ENCODE measurements around the gene SGPL1.
"Not testable (repeated sequence)": the region's sequence is repeated elsewhere in the genome, so short reads cannot be mapped to it uniquely, and the experiment has no call there.

Gene SGPL1

GRCh38 chr10:70908406-70909296, 92.9 kb downstream of the SGPL1 start:
- no peak for DNase-seq

- no peak for DNase-seq
These were observed 93.7 kb downstream of the SGPL1 start for GRCh38 chr10:70909326-70909935.

GRCh38 chr10:70910486-70911341, 95.0 kb downstream of the SGPL1 start:
- no peak for DNase-seq

GRCh38 chr10:70911386-70911785, 95.6 kb downstream of the SGPL1 start:
- DNase-seq: no peak

- no peak for DNase-seq
These were observed 96.8 kb downstream of the SGPL1 start for GRCh38 chr10:70912556-70912955.

- no peak for DNase-seq
These were observed 97.6 kb downstream of the SGPL1 start for GRCh38 chr10:70913191-70913892.

- DNase-seq: no peak
These were observed 98.1 kb downstream of the SGPL1 start for GRCh38 chr10:70913893-70914240.

GRCh38 chr10:70914316-70914864, 98.6 kb downstream of the SGPL1 start:
- DNase-seq: no peak

- no peak for DNase-seq
These were observed 99.5 kb downstream of the SGPL1 start for GRCh38 chr10:70915206-70915605.

GRCh38 chr10:70915806-70916205, 100.1 kb downstream of the SGPL1 start:
- no peak for DNase-seq

GRCh38 chr10:70916241-70916640, 100.5 kb downstream of the SGPL1 start:
- no peak for DNase-seq

GRCh38 chr10:70917226-70917625, 101.5 kb downstream of the SGPL1 start:
- no peak for DNase-seq

GRCh38 chr10:70917635-70918034, 101.9 kb downstream of the SGPL1 start:
- no peak for DNase-seq

- no peak for DNase-seq
These were observed 103.2 kb downstream of the SGPL1 start for GRCh38 chr10:70918851-70919530.

GRCh38 chr10:70919906-70920305, 104.2 kb downstream of the SGPL1 start:
- DNase-seq: not testable (repeated sequence)

GRCh38 chr10:70920519-70920918, 104.8 kb downstream of the SGPL1 start:
- DNase-seq: no peak

- DNase-seq: no peak
These were observed 105.5 kb downstream of the SGPL1 start for GRCh38 chr10:70921285-70921684.

- DNase-seq: no peak
These were observed 107.9 kb downstream of the SGPL1 start for GRCh38 chr10:70923696-70924095.

GRCh38 chr10:70925377-70926225, 109.9 kb downstream of the SGPL1 start:
- peak; percentile 20 for DNase-seq

- DNase-seq: no peak
These were observed 110.7 kb downstream of the SGPL1 start for GRCh38 chr10:70926226-70927000.
